GM18520 (cell line): ENCODE measurements around the gene PHLDB2.

Source experiments
- ATAC-seq: cut with Tn5 transposase; IDR thresholded peaks from one replicate; pipeline ENCODE4 v1.9.1; 2021; ENCODE audit not compliant: unreplicated experiment

The PHLDB2 gene

DNA sequence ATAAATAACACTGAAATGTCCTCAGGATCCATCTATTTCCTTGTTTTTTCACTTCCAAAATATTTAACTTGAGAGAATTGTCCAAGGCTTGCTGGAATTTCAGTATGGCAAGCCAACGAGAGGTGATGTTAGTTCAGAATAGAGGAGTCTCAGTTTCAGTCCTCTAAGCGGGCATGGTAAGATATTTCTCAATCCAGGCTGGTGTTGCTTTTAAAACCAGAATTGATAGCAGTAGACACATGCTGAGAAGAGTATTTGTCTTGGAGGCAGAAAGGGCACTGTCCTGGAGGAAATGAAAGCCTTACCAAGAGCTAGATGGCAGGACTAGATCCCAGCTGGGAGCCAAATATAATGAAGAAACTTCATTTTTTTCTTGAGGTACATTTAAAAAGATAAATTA, 23.1 kb downstream of the PHLDB2 start:
- ATAC-seq = no peak

DNA sequence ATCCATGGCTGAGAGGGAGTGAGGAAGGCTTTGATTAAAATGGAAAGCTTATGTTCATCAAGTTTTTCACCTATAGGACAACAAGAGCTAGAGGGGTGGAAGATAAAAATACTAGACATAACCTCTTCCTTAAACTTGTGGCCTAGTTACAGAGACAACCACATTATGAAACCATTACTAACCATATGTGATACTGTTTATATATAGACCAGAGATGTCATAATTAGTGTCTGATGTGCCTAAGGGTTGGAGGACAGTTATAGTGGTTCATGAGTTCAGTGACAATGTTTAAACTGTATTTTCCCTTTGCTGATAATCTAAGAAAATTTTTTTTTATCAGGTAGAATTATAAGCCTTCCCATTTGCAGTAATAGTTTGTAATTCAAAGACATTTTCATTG, 23.7 kb downstream of the PHLDB2 start:
- peak; percentile 96 for ATAC-seq

DNA sequence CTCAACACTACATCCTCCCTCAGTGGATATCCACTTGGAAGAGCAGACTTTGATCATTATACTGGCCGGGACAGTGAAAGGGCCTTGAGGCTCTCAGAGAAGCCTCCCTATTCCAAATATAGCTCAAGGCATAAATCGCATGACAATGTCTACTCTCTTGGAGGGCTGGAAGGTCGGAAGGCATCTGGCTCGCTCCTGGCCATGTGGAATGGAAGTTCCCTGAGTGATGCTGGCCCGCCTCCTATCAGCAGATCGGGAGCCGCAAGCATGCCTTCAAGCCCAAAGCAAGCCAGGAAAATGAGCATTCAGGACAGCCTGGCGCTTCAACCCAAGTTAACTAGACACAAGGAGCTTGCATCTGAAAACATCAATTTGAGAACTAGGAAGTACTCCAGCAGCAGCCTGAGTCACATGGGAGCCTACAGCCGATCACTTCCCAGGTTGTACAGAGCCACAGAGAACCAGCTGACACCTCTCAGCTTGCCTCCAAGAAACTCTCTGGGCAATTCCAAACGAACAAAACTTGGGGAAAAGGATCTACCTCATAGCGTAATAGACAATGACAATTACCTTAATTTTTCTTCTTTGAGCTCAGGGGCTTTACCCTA, 25.4 kb downstream of the PHLDB2 start:
- ATAC-seq = no peak

DNA sequence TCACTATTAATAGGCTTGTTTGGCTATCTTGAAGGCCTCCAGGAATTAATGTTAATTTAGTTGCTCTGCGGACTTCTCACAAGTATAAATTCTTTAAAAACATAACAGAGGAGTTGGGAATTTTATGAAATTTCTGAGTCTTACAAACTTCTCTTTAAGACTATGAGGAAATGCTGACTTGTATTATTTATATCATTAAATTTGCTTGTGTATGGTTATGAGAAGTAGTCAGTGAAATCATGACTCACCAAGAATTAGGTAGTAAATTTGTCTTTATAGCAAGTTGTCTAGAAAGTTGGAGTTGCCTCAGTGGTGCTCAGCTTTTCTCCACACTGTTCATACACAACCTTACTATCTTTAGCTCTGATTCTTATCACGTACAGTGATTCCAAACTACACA, 26.5 kb downstream of the PHLDB2 start:
- no peak for ATAC-seq

DNA sequence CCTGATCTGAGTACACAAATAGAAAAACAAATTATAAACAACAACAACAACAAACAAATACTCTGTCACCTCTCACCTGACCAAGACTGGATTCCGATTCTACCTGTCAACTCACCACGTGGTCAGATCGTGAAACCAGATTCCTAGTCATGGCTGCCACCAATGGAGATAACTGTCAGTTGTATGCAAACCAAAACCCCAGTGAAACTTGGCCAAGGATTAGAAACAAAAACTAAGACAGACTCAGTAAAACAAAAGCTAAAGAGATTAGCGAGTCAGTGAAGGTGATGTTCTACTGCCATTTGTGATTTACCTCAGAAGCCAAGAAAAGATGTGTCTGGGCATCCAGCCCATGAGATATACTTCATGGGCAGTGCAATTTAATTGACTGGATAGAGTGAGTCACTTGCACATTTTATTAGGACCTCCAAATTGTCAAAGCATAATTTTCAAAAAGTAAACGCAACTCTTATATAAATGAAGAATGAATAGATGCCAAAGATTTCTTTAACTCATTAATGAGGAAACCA, 31.1 kb downstream of the PHLDB2 start:
- no peak for ATAC-seq

DNA sequence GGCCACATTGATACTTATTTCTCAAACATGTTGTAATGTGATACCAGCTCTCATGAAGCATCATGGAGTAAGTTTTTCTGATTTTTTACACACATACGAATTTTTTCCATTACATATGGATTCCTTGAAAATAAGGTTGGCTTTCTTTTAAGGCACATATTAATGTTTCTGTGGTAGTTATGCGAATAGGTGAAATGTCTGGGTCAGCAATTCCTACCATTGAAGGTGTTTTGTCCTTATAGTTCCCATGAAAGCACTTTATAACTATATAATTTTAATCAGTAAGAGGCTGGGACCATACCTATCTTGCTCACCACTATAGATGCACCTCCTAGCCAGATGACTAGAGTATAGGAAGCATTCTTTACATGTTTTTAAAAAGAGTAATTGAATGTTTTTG, 33.0 kb downstream of the PHLDB2 start:
- no peak for ATAC-seq

DNA sequence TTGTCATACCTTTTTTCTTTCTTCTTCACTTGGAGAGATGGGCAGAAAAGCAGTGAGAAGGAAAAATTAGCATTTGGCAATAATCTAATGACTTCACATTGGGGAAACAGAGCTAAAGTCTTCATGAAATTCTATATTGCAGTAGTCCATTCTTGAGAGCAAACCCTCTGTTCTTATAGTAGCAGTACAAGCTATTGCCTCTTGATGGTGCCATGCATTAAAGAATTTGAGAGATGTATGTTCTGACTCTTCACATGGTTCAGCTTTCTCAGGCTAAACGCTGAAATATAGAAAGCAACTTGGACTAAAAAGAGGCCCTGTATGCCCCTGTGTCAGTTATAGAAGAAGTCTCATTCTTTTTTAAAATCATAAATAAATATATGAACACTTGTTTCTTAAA, 36.0 kb downstream of the PHLDB2 start:
- no peak for ATAC-seq

DNA sequence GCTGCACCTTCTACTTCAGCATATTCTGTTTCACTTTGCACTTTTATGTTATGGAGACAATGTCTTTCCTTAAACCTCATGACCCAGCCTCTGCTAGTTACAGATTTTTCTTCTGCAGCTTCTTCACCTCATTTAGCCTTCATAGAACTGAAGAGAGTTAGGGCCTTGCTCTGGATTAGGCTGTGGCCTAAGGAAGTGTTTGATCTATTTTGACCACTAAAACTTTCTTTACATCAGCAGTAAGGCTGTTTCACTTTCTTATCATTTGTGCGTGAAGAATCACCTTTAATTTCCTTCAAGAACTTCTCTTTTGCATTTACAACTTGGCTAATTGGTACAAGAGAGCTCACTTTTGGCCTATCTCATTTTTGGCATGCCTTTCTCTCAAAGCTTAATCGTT, 40.9 kb downstream of the PHLDB2 start:
- no peak for ATAC-seq

DNA sequence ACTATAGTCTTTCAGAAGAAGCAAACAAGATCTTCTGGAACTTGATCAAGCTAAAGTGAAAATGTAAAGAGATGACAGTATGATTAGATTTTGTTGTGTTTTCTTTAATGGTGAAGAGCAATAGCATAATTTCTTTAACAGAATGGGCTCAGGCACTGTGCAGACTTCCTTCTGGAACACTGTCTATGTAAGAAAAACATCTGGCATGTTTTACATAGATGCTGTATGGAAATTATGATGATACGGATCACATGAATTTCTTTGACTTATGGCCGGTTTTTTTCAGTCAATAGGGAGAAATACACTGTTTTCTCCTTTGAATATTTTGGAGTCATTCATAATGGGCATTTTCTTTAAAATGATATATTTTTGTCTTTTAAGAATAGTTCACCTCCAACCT, 42.6 kb downstream of the PHLDB2 start:
- ATAC-seq = no peak

DNA sequence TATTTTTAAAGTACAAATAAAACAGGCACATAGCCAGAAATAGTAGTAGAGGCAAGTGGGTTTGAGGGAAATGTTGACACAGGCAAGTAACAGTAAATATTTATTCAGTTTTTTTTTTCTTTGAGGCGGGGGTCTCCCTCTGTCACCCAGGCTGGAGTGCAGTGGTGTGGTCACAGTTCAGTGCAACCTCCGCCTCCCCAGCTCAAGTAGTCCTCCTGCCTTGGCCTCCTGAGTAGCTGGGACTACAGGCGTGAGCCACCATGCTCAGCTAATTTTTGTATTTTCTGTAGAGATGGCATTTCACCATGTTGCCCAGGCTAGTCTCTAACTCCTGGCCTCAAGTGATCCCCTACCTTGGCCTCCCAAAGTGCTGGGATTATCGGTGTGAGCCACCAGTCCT, 43.5 kb downstream of the PHLDB2 start:
- no peak for ATAC-seq

DNA sequence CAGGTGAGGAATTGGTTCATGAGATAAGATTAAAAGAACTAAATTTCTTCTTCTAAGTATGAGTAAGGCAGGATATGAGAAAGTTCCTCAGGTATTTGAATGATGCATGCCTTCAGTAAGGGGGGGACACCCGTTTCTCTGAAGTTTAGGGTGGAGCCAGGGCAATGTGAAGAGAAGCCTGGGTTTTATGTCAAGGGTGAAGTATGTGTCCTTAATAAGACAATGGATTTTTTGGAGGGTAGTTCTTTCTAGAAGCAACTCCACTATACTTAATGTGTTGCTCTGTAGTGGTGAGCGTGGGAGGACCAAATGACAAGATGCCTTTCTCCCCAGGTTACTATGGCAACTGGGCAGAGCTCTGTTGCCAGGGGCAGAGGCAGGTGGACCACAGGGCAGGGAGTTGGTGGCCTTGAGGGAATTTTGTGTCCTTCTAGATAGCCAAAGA, 44.0 kb downstream of the PHLDB2 start:
- no peak for ATAC-seq

DNA sequence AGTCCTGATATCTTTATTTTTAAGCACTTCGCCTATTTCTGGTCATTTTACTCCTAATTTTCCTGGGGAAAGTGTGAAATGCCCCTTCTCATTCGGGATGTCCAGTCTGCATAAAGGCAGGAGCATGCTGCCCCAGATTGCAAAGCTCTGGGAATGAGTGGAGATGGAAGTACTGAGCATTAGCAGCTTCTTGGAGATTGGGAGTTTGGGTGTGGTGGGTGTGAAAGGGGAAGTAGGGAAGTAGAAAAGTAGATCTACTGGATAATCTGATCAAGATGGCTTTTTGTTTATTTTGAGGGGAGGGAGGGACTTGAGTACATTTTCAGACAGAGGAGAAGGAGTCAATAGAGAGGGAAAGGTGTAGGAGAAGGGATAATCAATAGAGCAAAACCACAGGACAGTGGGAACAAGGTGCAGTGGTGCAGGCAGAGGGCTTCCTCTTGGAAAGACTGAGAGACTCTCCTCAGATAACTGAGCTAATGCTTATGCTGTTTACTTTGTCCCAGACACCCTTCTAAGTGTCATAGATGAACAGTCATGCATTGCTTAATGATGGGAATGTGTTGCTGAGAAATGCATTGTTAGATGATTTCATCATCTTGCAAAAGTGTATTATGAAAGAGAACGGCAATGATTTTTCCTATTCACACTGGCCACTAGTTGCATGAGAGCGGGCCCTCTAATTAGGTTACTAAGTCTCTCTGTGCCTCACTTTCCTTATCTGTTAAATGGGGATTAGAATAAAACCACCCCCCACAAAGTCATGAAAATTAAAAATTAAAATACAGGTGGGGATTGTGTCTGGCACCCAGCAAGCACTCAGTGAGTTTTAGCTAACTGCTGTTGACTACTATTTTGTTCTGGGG, 45.5 kb downstream of the PHLDB2 start:
- ATAC-seq = no peak

DNA sequence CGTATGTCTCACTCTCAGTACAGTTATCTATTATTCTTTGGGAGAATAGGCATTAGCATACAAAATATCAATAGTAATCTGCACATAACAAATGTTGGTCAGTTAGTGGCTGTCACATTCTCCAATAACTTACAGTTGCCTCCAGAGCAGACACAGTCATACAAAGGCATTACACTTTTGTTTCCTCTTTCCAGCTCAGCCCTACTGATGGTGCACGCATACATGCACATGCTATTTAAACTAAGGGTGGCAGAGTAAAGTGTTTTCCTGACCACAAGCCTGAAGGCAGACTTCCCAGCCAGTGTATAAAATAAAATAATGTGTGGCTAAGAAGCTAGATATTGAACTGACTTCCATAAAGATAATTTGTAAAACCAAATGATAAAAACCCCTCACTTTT, 47.6 kb downstream of the PHLDB2 start:
- no peak for ATAC-seq

DNA sequence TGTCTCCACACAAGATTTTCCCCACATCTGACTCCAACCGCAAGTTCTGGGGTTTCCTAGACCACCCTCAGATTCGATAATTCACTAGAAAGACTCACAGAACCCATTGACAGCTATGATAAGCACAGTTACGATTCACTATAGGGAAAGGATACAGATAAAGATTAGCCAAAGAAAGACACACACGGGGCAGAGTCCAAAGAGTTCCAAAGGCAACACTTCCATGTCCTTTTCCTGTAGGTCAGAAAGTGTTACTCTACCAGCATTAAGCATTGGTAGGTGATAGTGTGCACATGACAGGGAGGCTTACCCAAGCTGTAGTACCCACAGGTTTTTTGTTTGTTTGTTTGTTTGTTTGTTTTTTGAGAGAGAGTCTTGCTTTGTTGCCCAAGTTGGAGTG, 48.1 kb downstream of the PHLDB2 start:
- no peak for ATAC-seq

DNA sequence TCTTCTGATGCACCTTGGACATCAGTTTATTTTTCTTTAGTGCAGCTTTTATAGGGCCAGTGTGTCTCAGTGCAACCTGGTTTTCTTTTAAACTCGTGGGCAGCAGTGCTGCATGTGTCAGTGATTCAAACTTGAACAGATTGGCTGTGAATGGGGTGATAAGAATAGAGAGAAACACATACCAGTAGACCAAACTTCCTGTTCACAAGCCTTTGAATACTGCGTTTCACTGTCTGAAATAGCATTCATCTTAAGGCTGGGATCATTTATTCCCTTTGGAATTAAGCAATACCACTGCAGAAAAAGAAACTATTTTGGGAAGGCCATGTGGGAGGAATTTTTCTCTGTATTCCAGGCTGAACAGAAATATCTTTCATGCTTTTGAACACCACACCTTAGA, 51.7 kb downstream of the PHLDB2 start:
- no peak for ATAC-seq

DNA sequence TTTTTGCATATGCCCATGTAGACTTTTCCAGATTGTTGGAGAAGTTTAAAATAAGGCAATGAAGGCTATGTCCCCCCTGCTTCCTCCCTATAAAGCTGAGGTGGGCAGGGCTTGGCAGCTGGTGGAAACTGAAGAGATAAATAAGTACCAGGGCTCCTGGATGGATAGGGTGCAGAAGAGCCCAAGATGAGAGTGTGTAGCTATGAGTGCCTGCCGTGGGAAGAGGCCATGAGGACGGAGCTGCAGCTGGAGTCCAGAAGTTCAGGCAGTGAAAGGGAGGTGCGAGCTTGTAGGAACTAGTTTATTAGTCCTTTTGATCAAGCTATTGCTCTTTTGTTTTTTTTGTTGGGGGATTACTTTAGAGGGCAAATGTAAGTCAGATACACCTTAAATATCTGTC, 52.4 kb downstream of the PHLDB2 start:
- no peak for ATAC-seq

DNA sequence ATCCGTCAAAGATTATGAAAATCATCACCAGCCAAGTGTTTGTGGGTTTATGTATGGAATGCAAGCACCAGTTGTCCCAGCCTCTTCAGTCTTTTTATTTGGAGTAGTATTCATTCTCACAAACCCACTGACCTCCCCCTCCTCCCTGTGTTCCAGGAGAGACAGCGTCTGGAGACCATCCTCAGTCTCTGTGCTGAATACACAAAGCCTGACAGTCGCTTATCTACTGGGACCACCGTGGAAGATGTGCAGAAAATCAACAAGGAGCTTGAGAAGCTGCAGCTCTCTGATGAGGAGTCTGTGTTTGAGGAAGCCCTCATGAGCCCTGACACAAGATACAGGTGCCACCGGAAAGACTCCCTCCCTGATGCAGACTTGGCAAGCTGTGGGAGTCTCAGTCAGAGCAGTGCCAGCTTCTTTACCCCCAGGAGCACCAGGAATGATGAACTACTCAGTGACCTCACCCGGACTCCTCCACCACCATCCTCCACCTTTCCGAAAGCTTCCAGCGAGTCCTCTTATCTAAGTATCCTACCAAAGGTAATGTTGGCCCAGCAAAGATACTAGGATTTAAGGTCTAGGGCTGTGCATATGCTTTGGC, 54.2 kb downstream of the PHLDB2 start:
- no peak for ATAC-seq

DNA sequence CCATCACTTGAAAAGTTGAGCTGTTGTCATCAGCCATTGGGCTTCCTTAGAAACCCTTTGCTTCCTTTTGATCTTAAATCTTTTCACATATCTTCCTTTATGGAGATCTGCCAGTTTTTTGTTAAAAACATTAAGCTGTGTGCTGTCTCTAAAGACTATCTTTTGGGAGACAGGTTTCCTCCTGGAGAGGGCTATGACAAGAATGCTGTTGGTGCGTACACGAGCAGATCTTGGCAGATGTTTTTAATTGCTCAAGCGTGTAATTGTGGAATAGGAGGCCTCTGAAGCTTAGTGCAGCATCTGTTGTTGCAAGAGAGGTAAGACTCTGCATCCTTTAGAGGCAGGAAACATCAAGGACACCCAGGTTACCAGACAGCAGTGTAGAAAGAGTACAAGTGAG, 56.8 kb downstream of the PHLDB2 start:
- ATAC-seq = no peak

DNA sequence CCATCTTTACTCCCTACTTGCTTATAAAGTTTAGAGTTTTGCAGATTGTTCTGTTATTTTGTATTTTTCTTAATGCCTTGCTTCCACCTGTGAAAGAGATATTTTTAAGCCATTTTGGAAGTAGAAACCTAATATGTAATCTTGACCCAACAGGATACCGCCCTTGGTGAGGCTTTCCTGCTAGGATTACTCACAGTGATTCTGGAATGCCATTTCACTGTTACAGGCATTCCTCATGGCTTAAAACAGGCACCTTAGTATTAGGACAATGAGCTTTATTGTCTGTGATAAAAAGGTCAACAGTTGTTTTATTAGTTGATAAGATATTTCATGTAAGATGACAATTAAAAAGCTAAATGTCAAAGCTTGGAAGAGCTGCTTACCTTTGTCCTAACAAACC, 58.2 kb downstream of the PHLDB2 start:
- no peak for ATAC-seq

DNA sequence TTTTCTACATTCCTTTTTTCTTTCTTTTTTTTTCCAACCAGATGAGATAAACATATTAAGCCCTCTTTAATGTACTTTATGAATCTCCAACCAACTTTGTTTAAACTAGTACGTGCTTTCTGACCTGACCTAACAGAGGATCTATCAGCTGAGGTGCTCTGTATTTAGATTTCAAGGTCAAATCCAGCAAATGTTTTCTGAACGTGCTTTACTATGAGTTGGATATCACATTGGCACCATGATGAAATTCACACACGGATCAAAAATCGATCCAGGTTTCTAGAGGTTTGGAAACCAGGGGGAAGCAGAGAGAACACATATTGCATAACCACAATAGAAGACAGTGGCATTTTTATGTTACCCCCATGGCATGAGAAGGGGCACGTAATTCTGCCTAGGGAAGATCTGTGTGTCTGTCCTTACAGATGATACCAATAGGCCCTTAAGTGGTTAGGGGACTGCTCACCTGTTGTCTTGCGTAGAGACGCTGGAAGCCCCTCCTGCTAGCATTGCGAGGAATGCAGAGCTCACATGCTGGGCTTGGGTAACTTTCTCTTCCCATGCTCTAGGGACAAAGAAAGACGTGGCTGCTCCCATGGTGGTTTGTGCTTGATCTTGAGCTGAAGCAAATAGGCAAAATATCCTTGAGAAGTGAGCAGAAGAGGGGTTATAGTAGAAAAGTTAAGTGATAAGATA, 60.5 kb downstream of the PHLDB2 start:
- ATAC-seq = no peak

DNA sequence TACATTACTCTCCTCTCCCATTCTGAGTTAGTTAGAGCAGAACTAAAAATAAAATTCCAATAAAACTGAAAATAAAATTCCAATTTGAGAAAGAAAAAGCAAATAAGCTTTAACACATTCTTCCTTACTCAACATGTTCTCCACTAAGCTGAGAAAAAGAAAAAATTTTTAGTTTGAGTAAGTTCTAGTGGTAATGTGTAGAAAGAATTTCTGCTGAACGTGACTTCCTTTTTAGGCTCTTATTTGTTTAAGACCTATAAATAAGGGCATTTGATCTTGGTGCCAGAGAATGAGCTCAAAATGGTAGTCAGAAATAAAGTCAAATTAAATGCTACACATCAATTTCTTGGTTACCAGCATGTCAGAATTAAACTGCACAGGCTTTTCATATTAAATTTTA, 62.1 kb downstream of the PHLDB2 start:
- no peak for ATAC-seq
